Right lobe of liver (tissue), 4 donors: ENCODE measurements around the gene TMEM256.

ENCODE experiments used
- CTCF ChIP-seq, 4 donors: fragments of 200-600 bp in 3 of 4; fragments of 450-650 bp in 1 of 4; IDR thresholded peaks; one replicate each; pipeline versions ENCODE4 v1.5.1 to v1.8.0; 2016 to 2022; ENCODE audit warnings: antibody characterized with exemption in 4 of 4, mild to moderate bottlenecking in 2 of 4
- POLR2A ChIP-seq: fragments of 450-650 bp; IDR thresholded peaks from one replicate; pipeline ENCODE4 v1.6.1; 2017; ENCODE audit warnings: antibody characterized with exemption, mild to moderate bottlenecking
- donor health status: DM: no; HTN: no; CAD: no.
- donor health status: DM: no; HTN: no; CAD: no.
- donor health status: DM: no; HTN: yes; CAD: no.

- TF ChIP-seq POLR2A, result no peak
- no peak for TF ChIP-seq CTCF (IDR thresholded peaks at IDR 0.05)
Measured at GRCh38 chr17:7437369-7437863, 33.5 kb upstream of the TMEM256 start.
